Esophagus squamous epithelium (tissue), 4 donors: ENCODE results near the gene ETV6.

Experiments used
- POLR2A ChIP-seq, 4 donors: fragments of 450-650 bp; IDR thresholded peaks; one replicate each; pipeline ENCODE4 v1.6.1; 2017; ENCODE audit warnings: antibody characterized with exemption in 4 of 4, mild to moderate bottlenecking in 4 of 4, moderate library complexity in 3 of 4
- TF ChIP-seq, protein P1 (sequence below), 6 experiments: fragments of 450-650 bp in 4 of 6; fragments of 200-600 bp in 2 of 6; sonication (generic) in 2 of 6; IDR thresholded peaks; one replicate each; pipeline ENCODE4 v1.5.1; 2016 to 2019; ENCODE audit warnings: antibody characterized with exemption in 6 of 6, mild to moderate bottlenecking in 4 of 6, moderate library complexity in 4 of 6

DNA sequence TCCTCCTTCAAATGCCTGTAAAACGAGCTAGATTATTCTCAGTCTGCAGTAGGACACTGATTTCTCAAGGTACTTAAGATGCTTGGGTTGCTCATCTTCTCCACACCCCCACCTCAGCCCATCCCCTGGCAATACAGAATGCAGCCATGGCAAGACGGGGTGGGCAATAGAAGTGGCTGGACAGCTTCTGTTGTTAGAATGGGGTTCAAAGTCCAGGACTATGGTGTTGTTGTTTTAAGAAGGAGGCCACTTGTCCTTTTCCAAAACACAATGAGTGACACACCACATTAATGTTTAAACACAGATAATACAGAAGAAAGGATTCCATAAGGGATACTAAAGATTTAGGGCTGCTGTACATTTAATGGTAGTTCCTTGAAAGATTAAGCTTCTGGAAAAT lies 232.4 kb downstream of the ETV6 start:
- TF ChIP-seq POLR2A (IDR thresholded peaks at IDR 0.05) = no peak
- TF ChIP-seq, protein P1, sequence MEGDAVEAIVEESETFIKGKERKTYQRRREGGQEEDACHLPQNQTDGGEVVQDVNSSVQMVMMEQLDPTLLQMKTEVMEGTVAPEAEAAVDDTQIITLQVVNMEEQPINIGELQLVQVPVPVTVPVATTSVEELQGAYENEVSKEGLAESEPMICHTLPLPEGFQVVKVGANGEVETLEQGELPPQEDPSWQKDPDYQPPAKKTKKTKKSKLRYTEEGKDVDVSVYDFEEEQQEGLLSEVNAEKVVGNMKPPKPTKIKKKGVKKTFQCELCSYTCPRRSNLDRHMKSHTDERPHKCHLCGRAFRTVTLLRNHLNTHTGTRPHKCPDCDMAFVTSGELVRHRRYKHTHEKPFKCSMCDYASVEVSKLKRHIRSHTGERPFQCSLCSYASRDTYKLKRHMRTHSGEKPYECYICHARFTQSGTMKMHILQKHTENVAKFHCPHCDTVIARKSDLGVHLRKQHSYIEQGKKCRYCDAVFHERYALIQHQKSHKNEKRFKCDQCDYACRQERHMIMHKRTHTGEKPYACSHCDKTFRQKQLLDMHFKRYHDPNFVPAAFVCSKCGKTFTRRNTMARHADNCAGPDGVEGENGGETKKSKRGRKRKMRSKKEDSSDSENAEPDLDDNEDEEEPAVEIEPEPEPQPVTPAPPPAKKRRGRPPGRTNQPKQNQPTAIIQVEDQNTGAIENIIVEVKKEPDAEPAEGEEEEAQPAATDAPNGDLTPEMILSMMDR (IDR thresholded peaks at IDR 0.05) = no peak
